Thyroid gland (tissue), 4 donors: ENCODE measurements around the gene PTAFR.

Experiments used
- POLR2A ChIP-seq, 2 donors: fragments of 450-650 bp; IDR thresholded peaks; one replicate each; pipeline ENCODE4 v1.6.1; 2017; ENCODE audit warnings: antibody characterized with exemption in 2 of 2, mild to moderate bottlenecking in 2 of 2, moderate library complexity in 1 of 2
- TF ChIP-seq, protein P1 (sequence below), 6 experiments: fragments of 200-600 bp in 3 of 6; fragments of 450-650 bp in 3 of 6; sonication (generic) in 3 of 6; IDR thresholded peaks; one replicate each; pipeline ENCODE4 v1.5.1; 2016 to 2019; ENCODE audit warnings: antibody characterized with exemption in 6 of 6, mild to moderate bottlenecking in 2 of 6, inconsistent platforms in 1 of 6, moderate library complexity in 1 of 6

DNA sequence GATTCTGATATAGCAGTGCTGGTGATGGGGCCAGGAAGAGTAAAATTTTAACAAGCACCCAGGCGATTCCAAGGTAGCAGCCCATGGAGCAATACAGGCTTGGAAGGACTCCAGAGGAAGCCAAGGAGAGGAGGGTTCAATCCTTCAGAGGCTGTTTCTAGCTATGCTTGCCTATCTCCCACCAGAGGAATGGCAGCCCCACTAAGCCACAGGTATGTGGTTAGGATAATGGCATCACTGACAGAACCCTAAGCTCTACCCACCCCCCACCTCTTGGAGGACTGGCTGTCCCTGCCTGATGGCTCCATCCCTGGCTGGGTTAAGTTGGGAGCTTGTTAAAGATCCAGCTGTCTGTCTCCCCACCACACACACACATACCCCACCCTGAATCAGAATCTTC is 19.3 kb upstream of the PTAFR start:
- TF ChIP-seq, protein P1, sequence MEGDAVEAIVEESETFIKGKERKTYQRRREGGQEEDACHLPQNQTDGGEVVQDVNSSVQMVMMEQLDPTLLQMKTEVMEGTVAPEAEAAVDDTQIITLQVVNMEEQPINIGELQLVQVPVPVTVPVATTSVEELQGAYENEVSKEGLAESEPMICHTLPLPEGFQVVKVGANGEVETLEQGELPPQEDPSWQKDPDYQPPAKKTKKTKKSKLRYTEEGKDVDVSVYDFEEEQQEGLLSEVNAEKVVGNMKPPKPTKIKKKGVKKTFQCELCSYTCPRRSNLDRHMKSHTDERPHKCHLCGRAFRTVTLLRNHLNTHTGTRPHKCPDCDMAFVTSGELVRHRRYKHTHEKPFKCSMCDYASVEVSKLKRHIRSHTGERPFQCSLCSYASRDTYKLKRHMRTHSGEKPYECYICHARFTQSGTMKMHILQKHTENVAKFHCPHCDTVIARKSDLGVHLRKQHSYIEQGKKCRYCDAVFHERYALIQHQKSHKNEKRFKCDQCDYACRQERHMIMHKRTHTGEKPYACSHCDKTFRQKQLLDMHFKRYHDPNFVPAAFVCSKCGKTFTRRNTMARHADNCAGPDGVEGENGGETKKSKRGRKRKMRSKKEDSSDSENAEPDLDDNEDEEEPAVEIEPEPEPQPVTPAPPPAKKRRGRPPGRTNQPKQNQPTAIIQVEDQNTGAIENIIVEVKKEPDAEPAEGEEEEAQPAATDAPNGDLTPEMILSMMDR (IDR thresholded peaks at IDR 0.05), result no peak
- no peak for TF ChIP-seq POLR2A (IDR thresholded peaks at IDR 0.05)
